HG02852 (cell line): Measurements from ENCODE around the gene TUFT1.

Experiments used
- ATAC-seq: cut with Tn5 transposase; IDR thresholded peaks from one replicate; pipeline ENCODE4 v1.9.1; 2021; ENCODE audit warnings: mild to moderate bottlenecking, moderate library complexity; ENCODE audit not compliant: unreplicated experiment

The TUFT1 gene

DNA sequence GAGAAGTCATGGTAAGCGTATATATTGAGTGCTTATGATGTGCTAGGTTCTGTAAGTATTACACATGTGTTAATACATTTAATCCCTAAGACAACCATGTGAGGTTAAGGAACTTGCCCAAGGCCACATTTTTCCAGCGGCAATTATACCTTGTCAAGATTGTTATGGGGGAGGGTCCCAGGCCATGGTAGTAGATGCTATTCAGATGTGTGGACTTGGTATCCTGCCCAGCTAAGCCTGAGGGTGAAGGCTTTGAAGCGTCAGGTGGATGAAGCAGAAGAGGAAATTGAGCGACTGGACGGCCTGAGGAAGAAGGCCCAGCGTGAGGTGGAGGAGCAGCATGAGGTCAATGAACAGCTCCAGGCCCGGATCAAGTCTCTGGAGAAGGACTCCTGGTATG lies 3.6 kb upstream of the TUFT1 start:
- no peak for ATAC-seq

DNA sequence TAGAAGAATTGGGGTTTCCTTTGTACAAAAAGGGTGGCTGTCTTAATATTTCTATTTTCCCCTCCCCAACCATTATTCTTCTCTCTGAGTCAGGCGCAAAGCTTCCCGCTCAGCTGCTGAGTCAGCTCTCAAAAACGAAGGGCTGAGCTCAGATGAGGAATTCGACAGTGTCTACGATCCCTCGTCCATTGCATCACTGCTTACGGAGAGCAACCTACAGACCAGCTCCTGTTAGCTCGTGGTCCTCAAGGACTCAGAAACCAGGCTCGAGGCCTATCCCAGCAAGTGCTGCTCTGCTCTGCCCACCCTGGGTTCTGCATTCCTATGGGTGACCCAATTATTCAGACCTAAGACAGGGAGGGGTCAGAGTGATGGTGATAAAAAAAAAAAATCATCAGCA lies 3.0 kb upstream of the TUFT1 start:
- ATAC-seq, result no peak

DNA sequence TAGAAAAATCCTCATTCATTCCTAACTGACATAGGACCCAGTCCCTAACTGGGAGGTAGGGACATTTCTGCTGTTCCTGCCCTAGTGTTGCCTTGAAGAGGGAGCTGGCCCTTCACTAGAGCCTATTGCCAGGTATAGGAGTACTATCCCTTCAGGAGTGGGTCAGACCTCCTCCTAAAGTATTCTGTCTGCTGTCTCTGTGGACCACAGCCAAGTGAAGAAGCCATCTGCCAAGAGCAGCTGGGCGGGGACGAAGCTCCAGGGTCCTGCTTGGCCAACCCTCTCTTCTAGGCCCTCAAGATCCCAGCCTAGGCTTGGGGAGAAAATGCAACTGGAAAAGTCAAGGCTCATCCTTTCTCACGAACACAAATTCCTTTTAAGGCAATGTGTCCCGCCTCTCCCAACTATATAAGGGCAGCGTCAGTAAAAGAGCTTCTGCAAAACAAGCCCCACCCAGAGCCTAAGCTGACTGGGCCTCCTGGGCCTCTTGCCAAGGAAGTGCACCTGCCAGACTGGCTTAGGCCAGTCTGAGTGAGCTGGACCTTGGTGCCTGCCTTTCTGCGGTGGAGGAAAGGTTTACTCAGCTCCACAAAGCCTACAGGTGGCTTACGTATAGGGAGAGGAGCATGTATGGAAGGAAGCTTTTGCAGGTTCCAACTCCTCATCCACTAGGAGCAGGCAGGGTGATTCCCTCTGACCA lies 638 bp upstream of the TUFT1 start:
- no peak for ATAC-seq

DNA sequence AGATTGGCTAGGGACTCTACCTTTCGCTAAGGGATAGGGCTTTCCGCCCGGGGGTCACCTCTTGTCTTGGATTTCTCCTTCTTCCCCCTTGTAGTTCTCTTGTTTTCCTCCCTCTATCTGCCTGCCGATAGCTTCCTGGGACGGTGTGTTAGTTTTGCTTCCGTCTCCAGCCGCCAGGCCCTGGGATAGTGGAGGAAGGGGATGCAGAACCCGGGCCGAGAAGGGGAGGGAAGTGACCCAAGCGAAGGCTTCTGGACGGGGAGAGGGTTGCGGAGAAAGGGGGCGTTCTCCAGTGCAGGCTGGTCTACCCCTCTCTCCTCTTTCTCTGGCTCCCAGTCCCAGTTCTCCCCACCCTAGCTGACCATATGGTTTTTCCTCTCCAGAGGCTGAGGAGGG lies 871 bp downstream of the TUFT1 start:
- ATAC-seq, result no peak

DNA sequence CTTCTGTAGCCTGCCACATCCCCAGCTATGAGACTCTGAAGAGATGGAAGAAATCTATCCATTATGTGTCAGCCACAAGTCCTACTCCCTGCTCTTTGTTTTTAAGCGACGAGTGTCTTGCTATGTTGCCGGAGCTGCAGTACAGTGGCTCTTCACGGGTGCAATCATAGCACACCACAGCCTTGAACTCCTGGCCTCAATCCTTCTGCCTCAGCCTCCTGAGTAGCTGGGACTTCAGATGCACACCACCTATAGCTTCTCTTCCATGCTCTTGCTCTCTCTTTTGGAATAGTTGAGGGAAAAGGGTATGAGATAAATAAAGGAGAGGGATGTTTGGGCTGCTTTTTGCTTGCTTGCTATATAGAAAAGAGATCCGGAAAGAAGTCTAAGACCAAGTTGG lies 1.6 kb downstream of the TUFT1 start:
- ATAC-seq, result no peak

DNA sequence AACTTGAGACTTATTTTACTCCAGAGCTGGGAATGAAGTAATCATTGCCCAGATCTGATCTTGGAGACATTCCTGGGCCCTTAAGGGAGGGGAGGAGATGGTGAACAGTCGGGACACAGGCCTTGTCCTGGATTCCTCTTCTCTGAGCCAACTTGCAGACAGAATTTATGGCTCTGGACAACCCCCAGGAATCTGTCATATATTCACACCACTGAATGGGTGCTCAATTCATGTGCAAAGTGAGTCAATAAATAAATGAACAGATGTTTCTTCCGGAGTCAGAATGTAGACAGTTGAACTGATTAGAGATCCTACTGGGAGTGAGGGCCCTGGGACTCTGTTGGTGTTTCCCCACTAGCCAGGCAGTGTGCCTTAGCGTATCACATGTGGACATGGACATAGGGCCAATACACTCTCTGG lies 2.6 kb downstream of the TUFT1 start:
- ATAC-seq, result no peak

DNA sequence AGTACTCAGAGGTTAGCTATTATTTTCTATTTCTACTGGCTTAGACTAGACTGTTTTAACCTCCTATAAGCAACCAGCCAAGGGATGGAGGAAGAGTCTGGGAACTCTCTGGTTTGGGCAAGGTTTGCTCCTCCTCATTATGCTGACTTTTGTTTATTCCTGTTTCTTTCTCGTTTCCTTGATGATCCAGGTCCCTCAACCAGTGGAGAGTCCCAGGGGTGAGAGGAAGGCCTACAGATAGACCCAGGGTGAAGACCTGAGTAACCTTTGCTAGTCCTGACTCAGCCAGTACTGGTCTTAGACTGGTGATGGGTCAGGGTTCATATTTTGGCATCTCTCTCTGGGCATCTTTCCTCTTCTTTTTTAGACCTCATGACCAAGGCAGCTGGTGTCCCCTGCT lies 5.4 kb downstream of the TUFT1 start:
- ATAC-seq, result no peak

DNA sequence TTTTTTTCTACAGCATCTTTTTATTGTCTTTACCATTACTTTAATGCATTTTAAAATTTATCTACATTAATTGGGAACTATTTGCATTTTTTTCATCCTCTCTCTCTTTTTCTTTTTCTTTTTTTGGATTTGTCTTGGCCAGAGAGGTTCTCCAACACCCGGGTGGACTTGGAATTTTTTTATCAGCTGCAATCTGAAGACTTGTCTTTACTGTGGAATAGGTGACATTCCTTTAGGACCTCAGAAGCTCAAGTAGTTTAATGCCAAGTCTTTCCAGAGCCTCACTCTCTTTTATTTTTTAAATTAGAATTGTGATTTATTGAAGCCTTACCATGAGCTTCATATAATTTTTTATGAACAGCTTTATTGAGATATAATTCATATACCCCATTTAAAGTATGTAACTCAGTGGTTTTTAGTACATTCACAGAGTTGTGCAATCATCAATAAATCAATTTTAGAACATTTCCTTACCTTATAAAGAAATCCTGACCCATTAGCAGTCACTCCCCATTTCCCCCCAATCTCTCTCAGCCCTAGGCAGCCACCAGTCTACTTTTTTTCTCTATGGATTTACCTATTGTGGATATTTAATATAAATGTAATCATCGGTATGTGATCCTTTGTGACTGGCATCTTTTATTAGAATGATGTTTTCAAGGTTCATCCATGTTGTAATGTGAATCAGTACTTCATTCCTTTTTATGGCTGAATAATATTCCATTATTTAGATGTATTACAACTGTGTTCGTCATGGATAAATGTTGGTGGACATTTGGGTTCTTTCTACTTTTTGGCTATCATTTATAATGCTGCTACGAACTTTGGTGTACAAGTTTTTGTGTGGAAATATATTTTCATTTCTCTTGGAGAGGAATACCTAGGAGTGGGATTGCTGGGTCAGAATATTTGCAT lies 6.2 kb downstream of the TUFT1 start:
- ATAC-seq, result no peak

DNA sequence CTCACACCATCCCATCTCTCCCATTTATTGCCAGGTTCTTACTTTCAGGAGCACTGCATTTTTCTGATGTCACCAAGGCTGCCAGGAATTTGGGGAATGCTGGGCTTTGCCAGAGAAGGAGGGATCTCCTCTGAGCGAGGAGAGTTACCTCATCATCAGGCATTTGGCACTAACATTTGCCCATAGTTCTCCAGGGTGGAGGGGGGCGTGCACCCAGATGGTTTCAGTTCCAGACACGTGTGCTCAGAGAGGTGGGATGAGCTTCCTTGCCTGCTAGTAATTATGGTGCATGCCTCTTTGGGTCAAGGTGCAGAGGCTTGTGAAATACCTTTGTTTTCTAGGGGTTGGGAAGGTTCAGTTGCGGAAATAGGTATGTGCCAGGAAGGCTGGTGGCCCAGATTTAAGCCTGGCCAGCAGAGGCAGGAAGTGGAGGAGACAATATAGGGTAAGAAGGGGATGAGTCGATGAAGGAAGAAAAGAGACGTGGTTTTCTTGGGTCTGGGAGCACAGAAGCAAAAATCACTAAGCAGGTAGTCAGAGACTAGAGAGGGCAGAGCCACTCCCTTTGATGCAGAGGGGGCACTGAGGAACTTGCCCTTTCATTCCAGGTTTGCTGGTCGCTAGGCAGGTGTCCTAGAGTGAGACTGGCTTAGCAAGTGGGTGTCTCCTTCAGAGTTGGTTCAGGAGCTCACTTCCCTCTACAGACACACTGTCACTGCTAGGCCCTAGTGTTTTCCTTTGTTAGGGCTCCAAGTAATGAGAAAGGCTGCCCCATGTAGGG lies 7.2 kb downstream of the TUFT1 start:
- ATAC-seq, result no peak

DNA sequence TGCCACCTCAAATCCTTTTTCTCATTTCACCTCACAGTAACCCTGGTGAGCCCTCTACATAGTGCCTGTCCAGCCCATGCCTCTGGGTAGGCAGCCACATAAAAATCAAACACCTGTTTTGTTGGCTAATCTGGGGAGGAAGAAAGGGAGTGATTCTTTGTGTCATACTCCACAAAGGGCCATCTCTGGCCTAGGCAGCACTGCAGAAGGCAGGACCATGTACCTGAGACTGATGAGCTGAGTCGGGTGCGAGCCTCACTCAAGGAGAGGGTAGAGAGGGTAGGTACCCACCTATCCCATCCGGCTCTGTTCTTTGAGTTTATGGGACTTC lies 7.8 kb downstream of the TUFT1 start:
- ATAC-seq, result no peak

DNA sequence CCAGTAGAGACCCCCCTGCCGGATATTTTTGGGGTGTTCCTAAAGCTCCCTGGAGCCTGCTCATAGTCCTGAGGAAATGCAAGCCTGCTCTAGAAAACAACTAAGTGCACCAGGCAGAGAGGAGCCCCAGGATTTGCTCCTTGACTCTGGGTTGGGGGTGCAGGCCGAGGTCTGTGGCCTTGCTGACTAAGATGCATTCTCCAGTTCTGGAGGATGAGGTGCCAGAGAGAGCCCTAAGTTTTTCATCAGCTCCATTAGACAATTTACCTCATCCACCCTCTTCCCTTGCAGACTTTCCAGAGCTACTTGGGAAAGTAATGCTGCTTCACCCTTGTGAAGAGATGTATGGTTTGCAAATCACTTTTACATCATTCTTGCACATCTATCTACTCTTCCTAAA lies 9.1 kb downstream of the TUFT1 start:
- no peak for ATAC-seq

DNA sequence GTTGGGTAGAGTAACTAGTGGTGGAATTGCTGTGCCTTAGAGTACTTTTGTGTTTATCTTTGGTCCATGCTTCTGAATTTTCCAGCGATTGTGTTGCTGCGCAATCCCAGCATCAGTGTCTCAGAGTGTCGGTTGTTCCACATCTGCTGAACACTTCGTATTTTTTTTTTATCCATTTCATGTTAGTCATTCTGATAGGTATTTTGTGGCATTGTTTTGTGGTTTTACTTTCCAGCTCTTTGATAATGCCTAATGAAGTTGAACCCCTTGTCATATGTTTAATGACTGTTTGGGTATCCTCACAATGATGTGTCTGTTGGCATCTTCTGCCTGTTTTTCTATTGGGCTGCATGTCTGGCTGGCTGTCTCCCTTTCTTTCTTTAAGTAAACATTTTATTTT lies 13.6 kb downstream of the TUFT1 start:
- ATAC-seq, result no peak

DNA sequence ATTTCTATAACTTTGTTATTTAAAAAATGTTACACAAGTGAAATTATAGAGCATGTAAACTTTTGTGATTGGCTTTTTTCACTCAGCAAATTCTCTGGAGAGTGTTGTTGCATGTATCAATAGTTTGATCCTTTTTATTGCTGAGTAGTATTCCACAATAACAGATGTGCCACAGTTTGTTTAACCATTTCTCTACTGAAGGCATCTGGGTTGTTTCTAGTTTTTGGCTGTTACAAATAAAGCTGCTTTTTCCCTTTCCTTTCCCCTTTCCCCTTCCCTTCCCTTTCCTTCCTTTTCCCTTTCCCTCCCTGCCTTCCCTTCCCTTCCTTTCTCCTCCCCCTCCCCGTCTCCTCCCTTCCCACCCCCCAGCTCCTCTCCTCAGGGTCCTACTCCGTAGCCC lies 15.9 kb downstream of the TUFT1 start:
- ATAC-seq, result no peak

DNA sequence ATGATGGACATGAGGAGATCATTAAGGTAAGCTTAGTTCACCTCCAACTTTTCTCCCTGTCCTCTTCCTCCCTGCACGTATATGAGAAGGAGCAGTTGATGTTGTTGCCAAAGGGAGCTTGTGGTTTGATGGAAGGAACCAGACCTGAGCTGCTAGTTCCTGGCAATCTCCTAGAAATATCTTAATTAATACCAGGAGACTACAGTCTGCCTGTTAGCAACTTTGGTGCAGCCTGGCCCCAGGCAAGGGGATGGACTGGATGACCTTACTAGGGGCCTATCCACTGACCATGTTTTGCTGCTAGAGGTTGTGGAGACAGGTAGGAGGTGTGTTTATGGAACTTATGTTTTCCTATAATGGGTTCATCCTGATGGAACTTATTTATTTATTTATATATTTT lies 22.6 kb downstream of the TUFT1 start:
- no peak for ATAC-seq

DNA sequence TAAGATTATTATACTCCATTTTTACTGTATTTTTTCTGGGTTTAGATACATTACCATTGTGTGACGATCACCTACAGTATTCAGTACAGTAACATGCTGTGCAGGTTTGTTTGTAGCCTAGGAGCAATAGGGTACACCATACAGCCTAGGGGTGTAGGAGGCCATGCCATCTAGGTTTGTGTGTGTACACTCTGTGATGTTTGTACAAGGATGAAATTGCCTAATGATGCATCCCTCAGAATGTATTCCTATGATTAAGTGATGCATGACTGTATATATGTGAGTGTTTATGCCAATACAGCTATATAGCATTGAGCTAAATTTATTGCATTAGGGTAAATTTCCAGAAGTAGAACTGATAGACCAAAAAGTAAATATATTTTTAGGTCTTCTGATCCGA lies 23.3 kb downstream of the TUFT1 start:
- ATAC-seq, result no peak

DNA sequence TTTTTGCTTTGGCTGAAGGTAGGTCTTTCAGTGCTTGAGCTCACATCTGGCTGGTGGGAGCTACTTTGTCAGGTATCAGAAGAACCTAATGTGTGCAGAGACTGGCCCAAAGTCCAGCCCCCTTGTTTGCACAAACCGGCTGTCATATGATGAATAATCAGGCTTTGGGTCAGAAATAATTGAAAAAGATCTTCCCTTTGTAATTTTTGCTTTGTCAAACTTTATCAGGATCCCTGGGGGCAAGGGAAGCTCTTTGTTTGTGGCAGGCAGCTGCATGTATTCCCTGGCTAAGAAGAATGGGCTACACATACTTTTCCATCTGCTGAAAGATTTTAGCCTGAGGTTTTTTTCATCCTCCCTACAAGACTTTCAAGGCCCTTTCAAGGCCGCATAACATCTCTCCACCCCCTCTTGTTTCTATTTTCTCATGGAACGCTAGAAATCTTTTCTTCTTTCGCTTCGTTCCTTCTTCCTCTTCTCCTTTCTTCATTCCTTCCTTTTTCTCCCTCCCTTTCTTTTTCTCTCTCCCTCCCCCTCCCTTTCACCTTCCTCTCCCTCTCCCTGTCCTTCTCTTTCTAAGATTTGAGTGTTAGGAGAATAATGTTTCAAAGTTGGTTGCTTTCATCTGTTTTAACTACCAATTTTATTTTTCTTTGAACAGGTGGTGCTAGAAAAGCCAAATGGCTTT lies 25.5 kb downstream of the TUFT1 start:
- no peak for ATAC-seq

DNA sequence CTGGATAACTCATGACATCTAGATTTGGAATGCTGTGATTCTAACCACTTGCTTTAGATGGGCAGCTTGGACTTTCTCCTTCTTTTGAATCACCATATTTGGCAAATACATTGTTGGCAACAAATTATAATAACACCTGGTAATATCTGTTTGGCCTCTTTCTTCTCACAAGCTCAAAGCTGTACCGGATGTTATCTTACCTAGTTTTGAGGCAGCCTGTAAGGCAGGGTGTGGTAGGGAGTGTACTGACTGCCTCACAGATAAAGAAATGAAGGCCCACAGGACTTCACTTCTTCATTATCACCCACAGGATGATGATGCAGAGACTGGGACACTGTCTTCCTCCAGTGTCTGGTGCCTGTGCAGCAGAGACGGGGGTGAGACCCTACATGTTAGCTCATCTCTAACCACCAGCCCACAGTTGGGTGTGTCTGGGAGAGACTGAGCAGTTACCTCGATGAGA lies 28.5 kb downstream of the TUFT1 start:
- no peak for ATAC-seq

DNA sequence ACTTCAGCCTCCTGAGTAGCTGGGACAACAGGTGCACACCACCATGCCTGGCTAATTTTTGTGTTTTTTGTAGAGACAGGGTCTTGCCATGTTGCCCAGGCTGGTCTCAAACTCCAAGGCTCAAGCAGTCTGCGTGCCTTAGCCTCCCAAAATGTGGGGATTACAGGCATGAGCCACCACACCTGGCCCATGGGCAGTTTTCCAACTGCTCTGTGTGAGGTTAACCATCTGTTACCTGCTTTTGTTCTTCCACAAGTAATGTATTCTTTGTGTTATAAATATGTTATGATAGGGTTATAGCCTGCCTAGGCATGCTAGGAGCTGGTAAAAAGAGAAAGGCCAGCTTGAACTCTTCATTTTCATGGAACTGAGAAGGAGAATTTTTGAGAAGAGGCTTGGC lies 30.7 kb downstream of the TUFT1 start:
- ATAC-seq, result no peak

DNA sequence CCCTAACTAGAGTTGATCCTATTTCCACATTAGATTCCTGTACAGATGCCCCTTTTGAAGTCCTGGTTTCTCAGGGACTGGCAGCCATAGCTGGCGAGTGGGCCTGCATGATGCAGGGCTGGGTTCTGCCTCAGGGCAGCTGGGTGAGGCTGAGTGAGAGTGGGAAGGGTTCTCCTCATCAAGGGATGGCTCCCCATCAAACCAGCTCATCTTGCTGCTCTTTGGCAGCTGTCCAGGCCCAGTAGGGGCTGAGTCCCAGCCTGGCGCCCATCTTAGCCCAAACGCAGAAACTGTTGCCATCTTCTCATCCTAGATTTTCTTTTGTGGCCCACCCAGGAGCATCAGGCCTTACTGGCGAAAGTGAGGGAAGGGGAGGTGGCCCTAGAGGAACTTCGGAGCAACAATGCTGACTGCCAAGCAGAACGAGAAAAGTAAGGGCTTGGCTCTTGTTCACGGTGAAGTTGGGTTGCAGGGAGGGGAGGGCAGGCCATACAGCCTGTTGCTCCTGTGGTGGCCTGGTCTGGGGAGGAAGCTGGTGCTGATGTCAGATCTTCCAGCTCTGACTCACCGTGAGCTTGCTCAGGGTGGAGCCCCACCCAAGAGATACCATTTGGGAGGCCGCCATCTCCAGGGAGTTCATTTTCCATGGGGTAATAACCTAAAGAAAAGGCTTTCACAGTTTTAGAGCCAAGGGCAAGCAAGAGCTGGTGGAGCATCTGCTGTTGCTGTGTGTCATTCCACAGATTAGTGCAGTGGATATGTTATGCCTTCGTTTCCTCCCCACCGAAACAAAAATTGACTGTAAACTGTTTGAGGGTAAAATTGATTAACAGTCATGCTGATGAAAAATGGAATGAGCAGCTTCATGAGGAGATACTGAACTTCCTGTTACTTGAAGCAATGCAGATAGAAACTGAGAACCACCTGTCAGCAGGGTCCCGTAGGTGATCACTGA lies 34.7 kb downstream of the TUFT1 start:
- ATAC-seq, result no peak

DNA sequence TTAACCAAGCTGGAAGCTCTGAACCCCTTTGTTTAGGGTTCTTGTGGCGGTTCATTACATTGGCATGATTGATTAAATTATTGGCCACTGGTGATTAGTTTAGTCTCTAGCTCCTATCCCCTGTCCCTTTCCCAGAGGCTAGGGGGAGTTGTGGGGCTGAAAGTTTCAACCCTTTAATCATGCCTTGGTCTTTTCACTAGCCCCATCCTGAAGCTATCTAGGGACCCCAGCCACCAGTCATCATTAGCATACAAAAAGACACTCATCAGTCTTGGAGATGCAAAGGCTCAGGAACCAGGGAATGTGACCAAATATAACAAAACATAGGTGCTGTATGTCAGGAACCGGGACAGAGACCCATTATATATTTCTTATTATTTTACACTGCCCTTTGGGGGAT lies 37.1 kb downstream of the TUFT1 start:
- ATAC-seq, result no peak
